B cell (primary cell): Measurements from ENCODE around the gene ITGAV. TPM values are rescaled to one million over a fixed set of nuclear protein-coding genes. Genes with fewer than 3 reads are reported as not detected.

Experiments used
- ATAC-seq: fragments of 200-7000 bp; cut with Tn5 transposase; one replicate; pipeline ENCODE4 v1.10.0; 2021; ENCODE audit warnings: low read depth, mild to moderate bottlenecking, moderate number of reproducible peaks, moderate library complexity
- CTCF ChIA-PET: fragments of 350-600 bp; sonication (Branson Sonifier 250); formaldehyde crosslinking; loops from one replicate; lab custom pipeline; 2021; ENCODE audit warnings: antibody characterized with exemption, inconsistent platforms; lab: Charles Lee
- POLR2A ChIA-PET: fragments of 350-600 bp; sonication (Branson Sonifier 250); formaldehyde crosslinking; loops from one replicate; lab custom pipeline; 2021; ENCODE audit warnings: antibody characterized with exemption; lab: Charles Lee
- DNase-seq: peaks from one replicate; pipeline ENCODE4 v3.0.0; 2013
- H2AFZ ChIP-seq: 2 replicates; pipeline ENCODE4 v1.6.1; 2012; ENCODE audit warnings: mild to moderate bottlenecking, low read depth, low read length; ENCODE audit not compliant: insufficient read depth, poor library complexity, severe bottlenecking
- H3K27ac ChIP-seq, 2 donors: 1 replicate in 1 of 2; 2 replicates in 1 of 2; pipeline ENCODE4 v1.5.1; 2012 to 2013; ENCODE audit warnings: low read length in 2 of 2, mild to moderate bottlenecking in 2 of 2, moderate library complexity in 1 of 2
- H3K27me3 ChIP-seq, 4 experiments: fragments of 200-600 bp in 1 of 4; sonication (generic) in 1 of 4; replicated peaks in 1 of 4; 1 replicate in 2 of 4; 2 replicates in 2 of 4; pipeline versions ENCODE4 v1.6.1 to v1.7.0; 2013 to 2016; ENCODE audit warnings: low read length in 3 of 4, mild to moderate bottlenecking in 2 of 4, mixed read lengths in 1 of 4, moderate library complexity in 1 of 4; ENCODE audit not compliant: insufficient read depth in 4 of 4, control insufficient read depth in 3 of 4; ENCODE audit errors: control extremely low read depth in 1 of 4
- H3K36me3 ChIP-seq, 2 experiments: replicated peaks in 1 of 2; 1 replicate in 1 of 2; 2 replicates in 1 of 2; pipeline versions ENCODE4 v1.6.1 to v1.7.1; 2013; ENCODE audit warnings: low read length in 1 of 2; ENCODE audit not compliant: insufficient read depth in 2 of 2, control insufficient read depth in 1 of 2; ENCODE audit errors: control extremely low read depth in 1 of 2, extremely low read depth in 1 of 2
- H3K4me1 ChIP-seq, 2 donors: fragments of 200-600 bp in 1 of 2; sonication (generic) in 1 of 2; 1 replicate in 1 of 2; 2 replicates in 1 of 2; pipeline versions ENCODE4 v1.5.1 to v1.6.1; 2013 to 2017; ENCODE audit warnings: low read length in 2 of 2; ENCODE audit not compliant: control insufficient read depth in 2 of 2, insufficient read depth in 2 of 2
- H3K4me2 ChIP-seq: replicated peaks from 2 replicates; pipeline ENCODE3; 2012; ENCODE audit warnings: mild to moderate bottlenecking, low read depth, low read length; ENCODE audit not compliant: poor library complexity, severe bottlenecking
- H3K4me3 ChIP-seq, 5 experiments: fragments of 200-600 bp in 1 of 5; sonication (generic) in 1 of 5; 1 replicate in 3 of 5; 2 replicates in 2 of 5; pipeline versions ENCODE4 v1.5.1 to v1.7.0; 2011 to 2016; ENCODE audit warnings: low read length in 4 of 5, mild to moderate bottlenecking in 4 of 5, low read depth in 2 of 5, control low read depth in 1 of 5, moderate library complexity in 1 of 5; ENCODE audit not compliant: insufficient read depth in 1 of 5; ENCODE audit errors: control extremely low read depth in 1 of 5, extremely low read depth in 1 of 5
- H3K79me2 ChIP-seq: fragments of 200-600 bp; sonication (generic); one replicate; pipeline ENCODE4 v1.6.0; 2016; ENCODE audit warnings: low read length; ENCODE audit not compliant: control insufficient read depth, insufficient read depth
- H3K9ac ChIP-seq: fragments of 200-600 bp; sonication (generic); 2 replicates; pipeline ENCODE4 v1.6.1; 2017; ENCODE audit warnings: mild to moderate bottlenecking, low read length, moderate library complexity
- H3K9me3 ChIP-seq, 3 donors: one replicate each; pipeline versions ENCODE4 v1.6.1 to v1.7.1; 2013; ENCODE audit warnings: low read length in 2 of 3; ENCODE audit not compliant: control insufficient read depth in 2 of 3, insufficient read depth in 1 of 3; ENCODE audit errors: control extremely low read depth in 1 of 3
- H4K20me1 ChIP-seq: 2 replicates; pipeline ENCODE4 v1.6.0; 2012; ENCODE audit warnings: mild to moderate bottlenecking, low read length; ENCODE audit not compliant: insufficient read depth, control insufficient read depth, poor library complexity, severe bottlenecking
- H3K27ac Mint-ChIP-seq: one replicate; pipeline ENCODE4 v1.8.0; 2021; ENCODE audit warnings: mixed read lengths
- H3K27me3 Mint-ChIP-seq: one replicate; pipeline ENCODE4 v1.8.0; 2021; ENCODE audit warnings: mixed read lengths
- H3K4me1 Mint-ChIP-seq: one replicate; pipeline ENCODE4 v1.8.0; 2021; ENCODE audit warnings: mixed read lengths
- H3K4me3 Mint-ChIP-seq: one replicate; pipeline ENCODE4 v1.8.0; 2021; ENCODE audit warnings: mixed read lengths
- H3K9me3 Mint-ChIP-seq: one replicate; pipeline ENCODE4 v1.8.0; 2022; ENCODE audit warnings: mixed read lengths; ENCODE audit not compliant: insufficient read depth
- CTCF ChIP-seq: fragments of 200-600 bp; IDR thresholded peaks from one replicate; pipeline ENCODE4 v1.8.0; 2022; ENCODE audit warnings: antibody characterized with exemption, mild to moderate bottlenecking
- EZH2 ChIP-seq: IDR thresholded peaks from 2 replicates; pipeline ENCODE4 v1.6.1; 2012; ENCODE audit warnings: borderline replicate concordance, low read depth, mild to moderate bottlenecking, moderate library complexity, low read length; ENCODE audit not compliant: insufficient read depth, poor library complexity, severe bottlenecking
- WGBS: methylation state at CpG from one replicate; pipeline ENCODE4 v1.1.5; 2013; ENCODE audit warnings: missing lambda C conversion rate; ENCODE audit not compliant: insufficient coverage; 5-methylcytosine and 5-hydroxymethylcytosine counted together
- intact Hi-C: fragments of 100-400 bp; cut with micrococcal nuclease; formaldehyde crosslinking; loops from one replicate; pipeline ENCODE4 v1.10.0; 2022
- polyA plus RNA-seq: library from polyadenylated mRNA; depleted of rRNA; stranded (reverse); fragments of >200 nt; gene quantifications from 2 replicates; pipeline ENCODE4 v1.2.3, GENCODE V29; 2012
- total RNA-seq, 2 donors: library from RNA; stranded (reverse); fragments of 120-200 nt in 1 of 2; gene quantifications; 1 replicate in 1 of 2; 2 replicates in 1 of 2; pipeline versions ENCODE4 v1.2.3 to v1.2.4, GENCODE V29; 2013 to 2022

The ITGAV gene
- total and polyA plus RNA-seq, 2 donors (not counting 1 experiment from before 2014, with no cell fraction given), result 0.58 to 3.6 TPM

GRCh38 chr2:186641807-186642321 lies 52.0 kb downstream of the ITGAV start:
- H3K4me1 Mint-ChIP-seq, result no peaks in the 10 kb centered on the region
- intact Hi-C loops, result loop anchor here (1.0 kb wide), 1 partner anchor 138 kb away; no protein-coding TSS in a partner anchor
- POLR2A ChIA-PET, result no interaction called here
- H3K9me3 Mint-ChIP-seq, result no peaks in the 10 kb centered on the region
- Histone ChIP-seq H2AFZ (no peak overlapping the region), H3K36me3 (no peaks in the 10 kb centered on the region), H4K20me1 (no peaks in the 10 kb centered on the region), H3K27me3 (no peaks in the 10 kb centered on the region), H3K4me2 (no peak overlapping the region), H3K27ac (no peak overlapping the region), H3K4me1 (no peaks in the 10 kb centered on the region), H3K9ac (no peak overlapping the region), H3K79me2 (no peaks in the 10 kb centered on the region), H3K4me3 (no peak overlapping the region), H3K9me3 (no peaks in the 10 kb centered on the region)
- no peak overlapping the region for H3K27ac Mint-ChIP-seq
- peak; percentile 37 for DNase-seq
- H3K4me3 Mint-ChIP-seq, result no peak overlapping the region
- CTCF ChIA-PET, result interaction anchor here (0.7 to 4.7 kb wide), 5 partner anchors 9 to 138 kb away, joined by 3 to 71 read pairs (median 4); no protein-coding TSS in a partner anchor
- no peaks in the 10 kb centered on the region for H3K27me3 Mint-ChIP-seq
- ATAC-seq, result no peak
- TF ChIP-seq CTCF (peak; percentile 53), EZH2 (no peak)
- no CpG with 5 or more reads among the region's 2 CpGs for WGBS

GRCh38 chr2:186644791-186645190 lies 54.9 kb downstream of the ITGAV start:
- Histone ChIP-seq H3K27me3 (no peaks in the 10 kb centered on the region), H3K36me3 (no peaks in the 10 kb centered on the region), H3K4me2 (no peak overlapping the region), H3K79me2 (no peaks in the 10 kb centered on the region), H4K20me1 (no peaks in the 10 kb centered on the region), H3K27ac (no peak overlapping the region), H3K9me3 (no peaks in the 10 kb centered on the region), H3K4me3 (no peak overlapping the region), H3K4me1 (no peaks in the 10 kb centered on the region), H3K9ac (no peak overlapping the region), H2AFZ (no peak overlapping the region)
- no peak overlapping the region for H3K27ac Mint-ChIP-seq
- H3K4me1 Mint-ChIP-seq, result no peaks in the 10 kb centered on the region
- no peak for ATAC-seq
- H3K27me3 Mint-ChIP-seq, result no peaks in the 10 kb centered on the region
- DNase-seq, result no peak
- 97% methylated on average over 5 of the region's 5 CpGs for WGBS
- no peaks in the 10 kb centered on the region for H3K9me3 Mint-ChIP-seq
- intact Hi-C loops, result no loop called here
- ChIA-PET CTCF (interaction anchor here (0.7 to 1.1 kb wide), 4 partner anchors 16 to 666 kb away, joined by 3 to 5 read pairs (median 4); no protein-coding TSS in a partner anchor), POLR2A (no interaction called here)
- H3K4me3 Mint-ChIP-seq, result no peak overlapping the region
- TF ChIP-seq CTCF (no peak), EZH2 (no peak)
